ENCODE measurements around the gene NOL8. TPM values are rescaled to one million over a fixed set of nuclear protein-coding genes. Genes with fewer than 3 reads are reported as not detected.

The NOL8 gene
- total RNA-seq, 1 experiment from 2014 or later = 21.8 TPM

GRCh38 chr9:92312887-92313623 lies 12.1 kb downstream of the NOL8 start:
- no peak for DNase-seq (ENCODE audit: low read depth)

- DNase-seq (ENCODE audit: low read depth) = no peak
Observed at GRCh38 chr9:92310562-92310961, 14.6 kb downstream of the NOL8 start.

- DNase-seq (ENCODE audit: low read depth) = no peak
Observed at GRCh38 chr9:92308893-92309292, 16.3 kb downstream of the NOL8 start.

DNA sequence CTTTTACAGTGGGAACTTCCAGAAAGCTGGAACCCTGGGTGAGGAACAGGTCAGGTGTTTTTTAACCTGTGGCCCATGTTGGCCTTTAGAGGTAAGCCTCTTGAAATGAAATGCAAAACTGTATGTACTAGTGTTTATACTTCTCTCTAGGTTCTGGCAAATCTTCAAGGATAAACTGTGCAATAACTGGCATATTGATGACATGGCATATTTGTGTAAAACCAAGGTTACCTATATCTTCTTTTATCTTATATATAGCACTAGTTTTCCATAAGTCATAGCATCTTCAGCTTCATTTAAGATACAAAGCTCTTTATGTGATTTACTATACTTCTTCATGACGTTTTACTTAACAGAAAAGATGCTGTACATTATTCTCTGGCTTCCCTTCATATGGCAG lies 24.2 kb downstream of the NOL8 start:
- no peak for DNase-seq (ENCODE audit: low read depth)

GRCh38 chr9:92299116-92299515 lies 26.0 kb downstream of the NOL8 start:
- DNase-seq (ENCODE audit: low read depth) = no peak

- DNase-seq (ENCODE audit: low read depth) = no peak
Observed at GRCh38 chr9:92298036-92298435, 27.1 kb downstream of the NOL8 start.

GRCh38 chr9:92297611-92298010 lies 27.5 kb downstream of the NOL8 start:
- DNase-seq (ENCODE audit: low read depth) = no peak

GRCh38 chr9:92295827-92296258 lies 29.3 kb downstream of the NOL8 start:
- DNase-seq (ENCODE audit: low read depth) = no peak

GRCh38 chr9:92295240-92295790 lies 29.8 kb downstream of the NOL8 start:
- no peak for DNase-seq (ENCODE audit: low read depth)

DNA sequence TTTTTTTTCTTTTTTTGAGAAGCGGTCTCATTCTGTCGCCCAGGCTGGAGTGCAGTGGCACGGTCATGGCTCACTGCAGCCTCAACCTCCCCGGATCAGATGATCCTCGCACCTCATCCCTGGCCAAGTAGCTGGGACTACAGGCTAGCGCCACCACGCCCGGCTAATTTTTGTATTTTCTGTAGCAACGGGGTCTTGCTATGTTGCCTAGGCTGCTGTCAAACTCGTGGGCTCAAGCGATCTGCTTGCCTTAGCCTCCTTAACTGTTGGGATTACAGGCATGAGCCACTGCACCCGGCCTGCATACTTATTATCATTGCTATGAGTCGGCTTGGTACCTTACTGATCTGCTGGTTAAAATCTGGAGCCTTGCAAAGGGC lies 30.9 kb downstream of the NOL8 start:
- DNase-seq (ENCODE audit: low read depth) = no peak

- peak; percentile 99 for DNase-seq (ENCODE audit: low read depth)
Observed at GRCh38 chr9:92293452-92294296, 31.5 kb downstream of the NOL8 start, which contains the start of gene IARS1. Gene IARS1 (minus strand): TSS chr9:92293697. CDS start chr9:92289419, 4,278 bp downstream.

GRCh38 chr9:92293075-92293354 lies 32.1 kb downstream of the NOL8 start:
- DNase-seq (ENCODE audit: low read depth) = no peak

DNA sequence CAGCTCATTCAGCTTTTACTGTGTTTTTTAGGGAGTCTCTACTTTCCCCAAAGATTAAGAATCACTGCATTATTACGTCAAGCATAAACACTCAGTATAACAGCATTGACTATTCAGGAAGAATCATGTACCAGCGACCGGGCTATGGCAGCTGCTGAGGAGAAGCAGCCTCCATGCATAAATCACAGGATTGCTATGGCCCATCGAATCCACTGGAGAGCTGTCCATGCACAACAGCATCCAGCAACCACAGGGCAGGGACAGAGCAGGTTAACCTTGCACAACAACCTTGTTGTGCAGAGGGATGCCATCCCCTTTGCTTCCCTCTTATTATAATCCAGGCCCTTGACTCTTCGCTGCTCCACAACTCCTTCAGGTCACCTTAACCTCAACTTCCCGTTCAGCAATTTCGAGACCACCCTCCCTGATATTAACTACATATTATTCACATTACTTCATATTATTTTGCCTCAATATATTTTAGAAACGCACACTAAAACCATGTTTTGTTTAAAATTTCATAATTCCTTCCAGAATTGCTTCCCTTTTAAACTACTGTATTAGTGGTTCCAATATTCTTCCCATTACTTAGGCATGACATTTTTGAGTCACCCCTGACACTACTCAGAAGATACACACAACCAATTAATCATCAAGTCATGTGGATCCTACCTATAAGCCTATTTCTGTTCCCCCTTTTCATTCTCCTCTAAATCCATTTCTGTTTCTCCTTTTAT lies 32.6 kb downstream of the NOL8 start:
- DNase-seq (ENCODE audit: low read depth) = no peak

DNA sequence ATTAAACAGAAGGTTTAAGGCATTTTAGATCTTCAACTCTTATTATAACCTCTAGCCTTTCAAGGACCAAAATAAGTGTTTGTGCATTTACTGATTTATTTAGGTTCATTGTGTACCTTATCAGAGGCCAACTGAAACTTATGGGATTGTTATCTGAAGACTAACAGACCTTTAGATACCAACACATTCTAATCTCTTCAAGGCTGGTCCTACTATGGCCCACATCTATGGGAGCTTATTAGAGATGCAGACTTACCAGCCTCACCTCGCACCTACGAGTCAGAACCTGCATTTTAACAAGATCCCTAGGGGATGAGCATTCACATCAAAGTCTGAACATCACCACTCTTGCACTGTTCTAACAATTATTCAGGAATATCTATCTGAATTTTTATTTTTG lies 33.6 kb downstream of the NOL8 start:
- no peak for DNase-seq (ENCODE audit: low read depth)

GRCh38 chr9:92290785-92291429 lies 34.2 kb downstream of the NOL8 start:
- no peak for DNase-seq (ENCODE audit: low read depth)

GRCh38 chr9:92289708-92290390 lies 35.3 kb downstream of the NOL8 start:
- DNase-seq (ENCODE audit: low read depth) = no peak

DNA sequence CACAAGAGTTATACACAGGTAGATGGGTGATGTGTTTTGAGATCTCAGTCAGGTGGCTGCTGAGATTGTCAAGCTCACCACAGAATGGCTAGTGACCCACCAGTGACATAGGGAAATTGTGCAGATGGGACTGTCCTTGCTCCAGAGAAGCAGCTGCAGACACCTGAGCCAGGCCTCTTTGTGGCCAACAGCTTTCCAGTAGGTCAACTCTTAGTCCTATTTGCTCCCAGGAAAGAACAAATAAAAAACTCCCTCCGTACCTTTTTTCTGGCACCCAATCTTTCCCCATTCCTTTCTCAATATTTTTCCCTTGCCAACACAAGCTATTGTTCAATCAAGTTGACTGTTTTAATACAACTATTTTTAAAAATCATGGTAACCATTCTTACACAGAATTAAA lies 45.8 kb downstream of the NOL8 start:
- DNase-seq (ENCODE audit: low read depth) = no peak

- no peak for DNase-seq (ENCODE audit: low read depth)
Observed at GRCh38 chr9:92278110-92278509, 47.0 kb downstream of the NOL8 start.

- DNase-seq (ENCODE audit: low read depth) = peak; percentile 69
Observed at GRCh38 chr9:92276331-92277032, 48.7 kb downstream of the NOL8 start.

DNA sequence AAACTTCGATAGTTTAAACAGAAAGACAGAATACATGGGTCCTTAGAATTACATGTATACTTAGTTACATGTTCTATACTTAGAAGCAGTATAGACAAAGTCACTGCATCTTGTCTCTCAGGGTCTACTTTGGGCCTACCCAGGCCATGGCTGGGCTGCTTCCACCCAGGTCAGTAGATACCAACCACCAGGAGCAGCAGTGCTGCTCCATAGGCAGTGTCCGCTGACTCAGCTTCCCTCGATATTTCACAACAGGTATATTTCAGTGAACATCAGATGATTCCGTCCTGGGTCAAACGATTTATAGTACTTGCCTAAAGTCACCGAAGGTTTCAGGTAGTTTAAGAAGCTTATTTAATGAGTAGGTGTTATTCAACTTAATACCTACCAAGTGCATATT lies 49.6 kb downstream of the NOL8 start:
- DNase-seq (ENCODE audit: low read depth) = no peak

Measured in HT1080 (cell line).